Choroid plexus epithelial cell (primary cell): ENCODE measurements around the gene GRB10.

Experiments
- DNase-seq: peaks from one replicate; pipeline ENCODE4 v3.0.0-alpha.2; 2010; ENCODE audit warnings: low read depth
- H3K4me3 ChIP-seq: 2 replicates; pipeline ENCODE4 v1.5.1; 2011; ENCODE audit warnings: low read depth, mild to moderate bottlenecking, control low read depth, low read length, moderate library complexity
- CTCF ChIP-seq: conservative IDR thresholded peaks from 2 replicates; pipeline ENCODE4 v1.5.1; 2011; ENCODE audit warnings: low read depth, mild to moderate bottlenecking, control low read depth, inconsistent platforms, low read length, moderate library complexity

Gene GRB10

GRCh38 chr7:50653126-50653864, 129.4 kb downstream of the GRB10 start:
- no peak overlapping the region for H3K4me3 ChIP-seq
- DNase-seq, result peak; percentile 93

GRCh38 chr7:50652400-50653125, 130.1 kb downstream of the GRB10 start:
- TF ChIP-seq CTCF, result no peak
- H3K4me3 ChIP-seq, result no peak overlapping the region
- peak; percentile 17 for DNase-seq

More at GRCh38 chr7:50653126-50653864, 129.4 kb downstream of the GRB10 start:
- no peak for TF ChIP-seq CTCF

GRCh38 chr7:50651271-50651989, 131.3 kb downstream of the GRB10 start:
- peak; percentile 9 for DNase-seq
- H3K4me3 ChIP-seq, result no peak overlapping the region
- TF ChIP-seq CTCF, result no peak

GRCh38 chr7:50650057-50650664, 132.5 kb downstream of the GRB10 start:
- TF ChIP-seq CTCF, result no peak
- H3K4me3 ChIP-seq, result no peak overlapping the region
- DNase-seq, result no peak

- no peak for DNase-seq
- no peak for TF ChIP-seq CTCF
- no peak overlapping the region for H3K4me3 ChIP-seq
Observed at GRCh38 chr7:50649259-50649885, 133.3 kb downstream of the GRB10 start.

GRCh38 chr7:50648570-50649169, 134.0 kb downstream of the GRB10 start:
- H3K4me3 ChIP-seq, result no peak overlapping the region
- no peak for TF ChIP-seq CTCF
- no peak for DNase-seq
